Ovary (tissue), 9 donors: ENCODE results near the gene GOLGA3. TPM values are rescaled to one million over a fixed set of nuclear protein-coding genes. Genes with fewer than 3 reads are reported as not detected.

ENCODE experiments used
- DNase-seq, 5 donors: peaks; one replicate each; pipeline ENCODE4 v3.0.0-alpha.2; 2019 to 2020
- H3K27ac ChIP-seq, 2 donors: fragments of 200-600 bp; one replicate each; pipeline versions ENCODE4 v1.5.1 to v1.8.0; 2019 to 2022
- H3K27me3 ChIP-seq: fragments of 200-600 bp; one replicate; pipeline ENCODE4 v1.8.0; 2022
- H3K36me3 ChIP-seq: fragments of 200-600 bp; sonication (generic); one replicate; pipeline ENCODE4 v1.5.1; 2019
- H3K4me1 ChIP-seq: one replicate; pipeline ENCODE4 v1.8.1; 2013; ENCODE audit warnings: mild to moderate bottlenecking, moderate library complexity; ENCODE audit not compliant: insufficient read depth
- H3K4me3 ChIP-seq: fragments of 200-600 bp; sonication (generic); one replicate; pipeline ENCODE4 v1.5.1; 2017
- H3K9me3 ChIP-seq, 2 donors: fragments of 200-600 bp in 1 of 2; sonication (generic) in 1 of 2; one replicate each; pipeline versions ENCODE4 v1.5.1 to v1.8.1; 2013 to 2019; ENCODE audit warnings: mild to moderate bottlenecking in 1 of 2, moderate library complexity in 1 of 2
- CTCF ChIP-seq, 3 donors: fragments of 450-650 bp in 2 of 3; fragments of 200-600 bp in 1 of 3; IDR thresholded peaks; one replicate each; pipeline versions ENCODE4 v1.5.1 to v1.8.0; 2016 to 2022; ENCODE audit warnings: antibody characterized with exemption in 3 of 3, mild to moderate bottlenecking in 1 of 3
- EP300 ChIP-seq: sonication (generic); formaldehyde crosslinking; IDR thresholded peaks from one replicate; pipeline ENCODE4 v1.6.1; 2017; ENCODE audit warnings: antibody characterized with exemption
- POLR2A ChIP-seq: fragments of 450-650 bp; IDR thresholded peaks from one replicate; pipeline ENCODE4 v1.6.1; 2017; ENCODE audit warnings: antibody characterized with exemption, mild to moderate bottlenecking, moderate library complexity
- WGBS, 3 donors: extraction: QIAGEN DNeasy Blood & Tissue Kit in 1 of 3; methylation state at CpG; one replicate each; pipeline versions ENCODE4 v1.1.5 to v1.1.7; 2013 to 2017; 5-methylcytosine and 5-hydroxymethylcytosine counted together
- intact Hi-C, 4 donors: fragments of 100-400 bp; cut with DNase I; formaldehyde crosslinking; loops; one replicate each; pipeline versions ENCODE4 v1.11.0 to v1.15.1; 2022 to 2023
- polyA plus RNA-seq, 2 donors: library from polyadenylated mRNA; stranded (reverse); fragments of 200-250 nt in 1 of 2; fragments of 350-450 nt in 1 of 2; fragmentation: Illumina TruSeq in 1 of 2; extraction: RNeasy Lipid Tissue Mini Kit (QIAGEN cat#74804) in 1 of 2; gene quantifications; one replicate each; pipeline ENCODE4 v1.2.3, GENCODE V29; 2013 to 2014
- total RNA-seq, 7 donors: library from RNA; depleted of rRNA in 2 of 7; stranded (reverse); fragments of >200 nt in 2 of 7; fragmentation: NEBNext Ultra II Directional in 3 of 7; extraction: Animal tissue kit (Norgen Biotek cat#: 25700) in 3 of 7; gene quantifications; one replicate each; pipeline versions ENCODE4 v1.1.0 to v1.2.4, GENCODE V29; 2016 to 2023
- donor health status: DM: no; HTN: no; CAD: no; lungs with moderate emphysema.
- donor health status: DM: no; HTN: no; CAD: no.
- donor health status: Bipolar disorder and iron deficiency.
- donor health status: DM: yes; HTN: yes; CAD: no.
- donor health status: DM: no; HTN: no; CAD: no.
- donor health status: DM: yes; HTN: yes; CAD: no.

GOLGA3 gene
- total and polyA plus RNA-seq, 9 donors, result 14.4 to 76.0 (median 50.9) TPM

- H3K36me3 ChIP-seq, result no peaks in the 10 kb centered on the region
- H3K9me3 ChIP-seq, result no peaks in the 10 kb centered on the region
- no peaks in the 10 kb centered on the region for H3K27me3 ChIP-seq
- DNase-seq, result no peak
- 38 to 53% (median 45%) methylated on average over 24 to 25 of the region's 25 CpGs for WGBS, 3 donors
- H3K4me1 ChIP-seq, result no peaks in the 10 kb centered on the region
- no peak overlapping the region for H3K4me3 ChIP-seq
- TF ChIP-seq EP300 (no peak), POLR2A (no peak), CTCF (IDR thresholded peaks at IDR 0.05) (no peak)
- intact Hi-C loops, result no loop called here
- H3K27ac ChIP-seq, result no peak overlapping the region
Observed at GRCh38 chr12:132807295-132808092, 21.2 kb downstream of the GOLGA3 start.

- Histone ChIP-seq H3K4me1 (no peaks in the 10 kb centered on the region), H3K4me3 (no peak overlapping the region), H3K27me3 (no peaks in the 10 kb centered on the region), H3K27ac (no peak overlapping the region), H3K9me3 (no peaks in the 10 kb centered on the region), H3K36me3 (no peaks in the 10 kb centered on the region)
- WGBS, 3 donors, result 58 to 66% (median 59%) methylated on average over 18 of the region's 18 CpGs
- TF ChIP-seq EP300 (no peak), POLR2A (no peak), CTCF (IDR thresholded peaks at IDR 0.05) (no peak)
- DNase-seq, result no peak
- intact Hi-C loops, result no loop called here
Observed at GRCh38 chr12:132806857-132807256, 21.8 kb downstream of the GOLGA3 start.

- intact Hi-C loops, result no loop called here
- 77% methylated on average over 16 of the region's 16 CpGs for WGBS, 3 donors
- Histone ChIP-seq H3K4me3 (no peak overlapping the region), H3K27me3 (no peaks in the 10 kb centered on the region), H3K27ac (no peak overlapping the region), H3K36me3 (no peaks in the 10 kb centered on the region), H3K4me1 (no peaks in the 10 kb centered on the region), H3K9me3 (no peaks in the 10 kb centered on the region)
- no peak for TF ChIP-seq CTCF (IDR thresholded peaks at IDR 0.05)
- no peak for TF ChIP-seq POLR2A
- TF ChIP-seq EP300, result no peak
- no peak for DNase-seq
Observed at GRCh38 chr12:132804426-132804861, 24.2 kb downstream of the GOLGA3 start.

GRCh38 chr12:132803888-132804287, 24.8 kb downstream of the GOLGA3 start:
- DNase-seq, result no peak
- intact Hi-C loops, result no loop called here
- Histone ChIP-seq H3K27me3 (no peaks in the 10 kb centered on the region), H3K36me3 (no peaks in the 10 kb centered on the region), H3K4me3 (no peak overlapping the region), H3K27ac (no peak overlapping the region), H3K4me1 (no peaks in the 10 kb centered on the region), H3K9me3 (no peaks in the 10 kb centered on the region)
- 72 to 85% (median 85%) methylated on average over 15 of the region's 15 CpGs for WGBS, 3 donors
- TF ChIP-seq EP300, result no peak
- no peak for TF ChIP-seq CTCF (IDR thresholded peaks at IDR 0.05)
- no peak for TF ChIP-seq POLR2A
